Neural cell (in vitro differentiated cells): ENCODE measurements around the gene TCP11. TPM values are rescaled to one million over a fixed set of nuclear protein-coding genes. Genes with fewer than 3 reads are reported as not detected.

Source experiments
- H2AFZ ChIP-seq: fragments of 200-600, 300-800 bp; sonication (generic), shearing (Covaris generic); 2 replicates; pipeline ENCODE4 v1.6.0; 2014; ENCODE audit warnings: low read depth, mild to moderate bottlenecking, antibody characterized with exemption, low read length, moderate library complexity
- H3F3A ChIP-seq: fragments of 200-600 bp; shearing (Covaris generic); 2 replicates; pipeline ENCODE4 v1.6.1; 2016; ENCODE audit warnings: mild to moderate bottlenecking, moderate library complexity, mixed read lengths, antibody characterized with exemption, low read length; ENCODE audit not compliant: insufficient read depth, poor library complexity, severe bottlenecking
- H3K27ac ChIP-seq: fragments of 200-600, 300-800 bp; sonication (generic), shearing (Covaris generic); 2 replicates; pipeline ENCODE4 v1.5.1; 2014; ENCODE audit warnings: mild to moderate bottlenecking, low read length, moderate library complexity
- H3K27me3 ChIP-seq: fragments of 300-800, 200-600 bp; sonication (generic), shearing (Covaris generic); 2 replicates; pipeline ENCODE4 v1.6.0; 2014; ENCODE audit warnings: mild to moderate bottlenecking, low read depth, low read length, moderate library complexity; ENCODE audit not compliant: insufficient read depth
- H3K36me3 ChIP-seq: fragments of 300-800, 200-600 bp; sonication (generic), shearing (Covaris generic); 2 replicates; pipeline ENCODE4 v1.5.1; 2014; ENCODE audit warnings: mild to moderate bottlenecking, antibody characterized with exemption, low read length, moderate library complexity; ENCODE audit not compliant: insufficient read depth
- H3K4me2 ChIP-seq: fragments of 300-800, 200-600 bp; sonication (generic), shearing (Covaris generic); 2 replicates; pipeline ENCODE4 v1.6.0; 2014; ENCODE audit warnings: mild to moderate bottlenecking, low read length
- H3K4me3 ChIP-seq: fragments of 300-800, 200-600 bp; sonication (generic), shearing (Covaris generic); 2 replicates; pipeline ENCODE4 v1.5.1; 2014; ENCODE audit warnings: mild to moderate bottlenecking, low read length, moderate library complexity
- H3K79me2 ChIP-seq: fragments of 200-600 bp; shearing (Covaris generic); replicated peaks from 2 replicates; pipeline ENCODE4 v1.6.0; 2014; ENCODE audit warnings: mild to moderate bottlenecking, low read length, moderate library complexity; ENCODE audit not compliant: insufficient read depth
- H3K9ac ChIP-seq: fragments of 300-800, 200-600 bp; sonication (generic), shearing (Covaris generic); 2 replicates; pipeline ENCODE4 v1.6.1; 2016; ENCODE audit warnings: mild to moderate bottlenecking, low read length, mixed read lengths
- H3K9me2 ChIP-seq: fragments of 200-600 bp; shearing (Covaris generic); 2 replicates; pipeline ENCODE4 v1.6.1; 2016; ENCODE audit warnings: mild to moderate bottlenecking, low read length, mixed read lengths; ENCODE audit not compliant: insufficient read depth
- H3K9me3 ChIP-seq: fragments of 200-600, 300-800 bp; sonication (generic), shearing (Covaris generic); 2 replicates; pipeline ENCODE4 v1.6.1; 2016; ENCODE audit warnings: mild to moderate bottlenecking, mixed run types, low read length, moderate library complexity, mixed read lengths
- H4K20me1 ChIP-seq: fragments of 200-600 bp; shearing (Covaris generic); 2 replicates; pipeline ENCODE4 v1.6.1; 2016; ENCODE audit warnings: mild to moderate bottlenecking, mixed run types; ENCODE audit not compliant: insufficient read depth
- EP300 ChIP-seq: fragments of 450-650 bp; conservative IDR thresholded peaks from 2 replicates; pipeline ENCODE4 v1.6.1; 2014; ENCODE audit warnings: antibody characterized with exemption, mild to moderate bottlenecking, moderate library complexity; ENCODE audit not compliant: poor library complexity, severe bottlenecking
- EZH2 ChIP-seq: fragments of 200-600, 300-800 bp; shearing (Covaris generic), sonication (generic); IDR thresholded peaks from 2 replicates; pipeline ENCODE4 v1.6.1; 2014; ENCODE audit warnings: antibody characterized with exemption, low read length, borderline replicate concordance, mild to moderate bottlenecking; ENCODE audit not compliant: insufficient read depth, poor library complexity, severe bottlenecking
- MXI1 ChIP-seq: fragments of 450-650 bp; conservative IDR thresholded peaks from 2 replicates; pipeline ENCODE4 v1.6.1; 2014; ENCODE audit warnings: antibody characterized with exemption, mild to moderate bottlenecking; ENCODE audit not compliant: poor library complexity, severe bottlenecking
- POLR2AphosphoS5 ChIP-seq: IDR thresholded peaks from 2 replicates; pipeline ENCODE4 v1.6.1; 2012
- RAD21 ChIP-seq: fragments of 450-650 bp; conservative IDR thresholded peaks from 2 replicates; pipeline ENCODE4 v1.6.1; 2014; ENCODE audit warnings: antibody characterized with exemption, mild to moderate bottlenecking, moderate library complexity
- SMC3 ChIP-seq: fragments of 450-650 bp; conservative IDR thresholded peaks from 2 replicates; pipeline ENCODE4 v1.6.1; 2014; ENCODE audit warnings: antibody characterized with exemption, mild to moderate bottlenecking, moderate library complexity; ENCODE audit not compliant: poor library complexity
- TAF1 ChIP-seq: IDR thresholded peaks from 2 replicates; pipeline ENCODE4 v1.6.1; 2012; ENCODE audit warnings: low read depth
- polyA plus RNA-seq: library from polyadenylated mRNA; depleted of rRNA; stranded (reverse); fragments of >200 nt; gene quantifications from 2 replicates; pipeline ENCODE4 v1.2.3, GENCODE V29; 2014
- TF ChIP-seq, protein P1 (sequence below): fragments of 450-650 bp; IDR thresholded peaks from 2 replicates; pipeline ENCODE4 v1.5.1; 2014; ENCODE audit warnings: antibody characterized with exemption, mild to moderate bottlenecking, moderate library complexity; ENCODE audit not compliant: poor library complexity, severe bottlenecking
- TF ChIP-seq, protein P2 (sequence below): IDR thresholded peaks from 2 replicates; pipeline ENCODE4 v1.6.1; 2012; ENCODE audit warnings: borderline replicate concordance

The TCP11 gene
- polyA plus RNA-seq, 1 donor from 2014 or later, result not detected

DNA sequence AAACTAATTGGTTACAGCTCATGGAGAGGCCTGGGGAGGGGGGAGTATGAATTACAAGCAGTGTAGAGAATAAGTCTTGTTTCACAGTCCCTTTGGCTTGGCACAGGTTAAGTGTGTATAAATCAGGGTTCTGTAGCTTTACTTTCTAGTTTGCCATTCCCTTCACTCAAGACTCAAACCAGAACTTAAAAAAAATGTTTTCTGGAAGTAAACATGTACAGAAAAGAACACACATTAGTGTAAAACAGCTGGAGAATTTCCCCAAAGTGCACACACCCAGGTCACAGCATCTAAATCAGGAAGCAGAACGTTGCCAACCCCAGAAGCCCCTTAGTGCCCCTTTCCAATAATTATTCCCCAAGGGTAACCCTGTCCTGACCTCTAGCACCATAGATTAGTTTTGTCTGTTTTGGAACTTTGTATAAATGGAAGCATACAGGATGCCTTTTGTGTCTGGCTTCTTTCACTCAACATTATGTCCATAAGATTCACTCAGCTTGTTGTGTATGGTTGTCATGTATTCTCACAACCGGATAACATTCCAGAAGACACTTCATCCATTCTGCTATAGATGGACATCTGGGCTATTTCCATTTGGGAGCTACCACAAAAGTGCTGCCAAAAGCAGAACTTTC is 38.9 kb upstream of the TCP11 start:
- Histone ChIP-seq H3K9me2 (no peaks in the 10 kb centered on the region), H3K27ac (no peak overlapping the region)

DNA sequence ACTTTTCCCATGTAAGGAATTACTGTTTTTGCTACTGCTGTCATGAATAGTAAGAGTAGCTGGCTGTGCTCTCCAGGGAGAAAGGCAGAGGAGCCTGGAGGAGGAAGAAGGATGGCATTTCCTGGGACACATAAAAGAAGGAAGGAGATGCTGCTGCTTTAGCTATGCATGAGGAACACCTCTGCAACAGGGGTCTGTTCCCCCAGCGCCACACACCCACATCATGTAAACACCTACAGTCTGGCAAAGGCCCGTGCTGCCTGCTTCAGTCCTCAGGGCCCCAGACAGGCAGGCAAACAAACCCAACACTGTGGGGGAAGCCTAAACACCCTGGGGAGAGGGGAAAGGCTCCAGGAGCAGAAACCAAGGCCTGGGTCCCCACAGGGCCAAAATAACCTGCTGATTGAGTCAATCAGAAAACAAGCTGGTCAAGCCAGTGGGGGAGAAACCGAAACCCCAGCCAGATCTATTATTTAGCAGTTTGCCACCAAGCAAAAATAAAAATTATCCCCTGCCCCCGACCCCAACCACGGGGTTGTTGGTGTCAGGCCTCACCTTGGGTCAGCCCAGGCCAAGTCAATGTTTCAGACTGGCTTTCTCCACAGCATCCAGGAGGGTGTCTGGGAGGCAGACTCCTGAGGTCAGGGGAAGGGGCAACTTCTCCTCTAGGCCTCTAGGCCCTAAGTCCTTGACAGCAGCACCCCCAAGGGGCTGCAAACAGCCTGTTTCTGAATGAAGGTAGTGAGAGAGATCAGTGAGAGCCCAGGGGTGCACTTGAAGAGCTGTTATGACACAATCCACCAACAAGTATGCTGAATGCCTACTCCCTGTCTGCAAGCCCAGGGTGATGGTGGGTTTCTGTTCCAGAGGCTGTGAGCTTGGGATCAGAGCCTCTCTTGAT is 38.0 kb upstream of the TCP11 start:
- TF ChIP-seq, protein P1, sequence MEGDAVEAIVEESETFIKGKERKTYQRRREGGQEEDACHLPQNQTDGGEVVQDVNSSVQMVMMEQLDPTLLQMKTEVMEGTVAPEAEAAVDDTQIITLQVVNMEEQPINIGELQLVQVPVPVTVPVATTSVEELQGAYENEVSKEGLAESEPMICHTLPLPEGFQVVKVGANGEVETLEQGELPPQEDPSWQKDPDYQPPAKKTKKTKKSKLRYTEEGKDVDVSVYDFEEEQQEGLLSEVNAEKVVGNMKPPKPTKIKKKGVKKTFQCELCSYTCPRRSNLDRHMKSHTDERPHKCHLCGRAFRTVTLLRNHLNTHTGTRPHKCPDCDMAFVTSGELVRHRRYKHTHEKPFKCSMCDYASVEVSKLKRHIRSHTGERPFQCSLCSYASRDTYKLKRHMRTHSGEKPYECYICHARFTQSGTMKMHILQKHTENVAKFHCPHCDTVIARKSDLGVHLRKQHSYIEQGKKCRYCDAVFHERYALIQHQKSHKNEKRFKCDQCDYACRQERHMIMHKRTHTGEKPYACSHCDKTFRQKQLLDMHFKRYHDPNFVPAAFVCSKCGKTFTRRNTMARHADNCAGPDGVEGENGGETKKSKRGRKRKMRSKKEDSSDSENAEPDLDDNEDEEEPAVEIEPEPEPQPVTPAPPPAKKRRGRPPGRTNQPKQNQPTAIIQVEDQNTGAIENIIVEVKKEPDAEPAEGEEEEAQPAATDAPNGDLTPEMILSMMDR, result no peak
- TF ChIP-seq RAD21 (no peak), MXI1 (no peak), POLR2AphosphoS5 (no peak)
- Histone ChIP-seq H3K27me3 (no peaks in the 10 kb centered on the region), H3K9ac (no peak overlapping the region), H2AFZ (no peak overlapping the region), H3K9me3 (no peaks in the 10 kb centered on the region), H3K36me3 (no peaks in the 10 kb centered on the region), H3K79me2 (no peaks in the 10 kb centered on the region), H4K20me1 (no peaks in the 10 kb centered on the region), H3K9me2 (no peaks in the 10 kb centered on the region), H3K27ac (peak overlapping the region; percentile 27), H3K4me3 (peak overlapping the region; percentile 6), H3F3A (no peaks in the 10 kb centered on the region), H3K4me2 (no peak overlapping the region)

More for the DNA sequence above, 38.9 kb upstream of the TCP11 start:
- H2AFZ ChIP-seq, result no peak overlapping the region
- no peaks in the 10 kb centered on the region for H3K27me3 ChIP-seq
- no peaks in the 10 kb centered on the region for H4K20me1 ChIP-seq
- no peak overlapping the region for H3K4me2 ChIP-seq
- no peak overlapping the region for H3K9ac ChIP-seq
- no peaks in the 10 kb centered on the region for H3F3A ChIP-seq
- H3K9me3 ChIP-seq, result no peaks in the 10 kb centered on the region
- H3K36me3 ChIP-seq, result no peaks in the 10 kb centered on the region
- TF ChIP-seq, protein P2, sequence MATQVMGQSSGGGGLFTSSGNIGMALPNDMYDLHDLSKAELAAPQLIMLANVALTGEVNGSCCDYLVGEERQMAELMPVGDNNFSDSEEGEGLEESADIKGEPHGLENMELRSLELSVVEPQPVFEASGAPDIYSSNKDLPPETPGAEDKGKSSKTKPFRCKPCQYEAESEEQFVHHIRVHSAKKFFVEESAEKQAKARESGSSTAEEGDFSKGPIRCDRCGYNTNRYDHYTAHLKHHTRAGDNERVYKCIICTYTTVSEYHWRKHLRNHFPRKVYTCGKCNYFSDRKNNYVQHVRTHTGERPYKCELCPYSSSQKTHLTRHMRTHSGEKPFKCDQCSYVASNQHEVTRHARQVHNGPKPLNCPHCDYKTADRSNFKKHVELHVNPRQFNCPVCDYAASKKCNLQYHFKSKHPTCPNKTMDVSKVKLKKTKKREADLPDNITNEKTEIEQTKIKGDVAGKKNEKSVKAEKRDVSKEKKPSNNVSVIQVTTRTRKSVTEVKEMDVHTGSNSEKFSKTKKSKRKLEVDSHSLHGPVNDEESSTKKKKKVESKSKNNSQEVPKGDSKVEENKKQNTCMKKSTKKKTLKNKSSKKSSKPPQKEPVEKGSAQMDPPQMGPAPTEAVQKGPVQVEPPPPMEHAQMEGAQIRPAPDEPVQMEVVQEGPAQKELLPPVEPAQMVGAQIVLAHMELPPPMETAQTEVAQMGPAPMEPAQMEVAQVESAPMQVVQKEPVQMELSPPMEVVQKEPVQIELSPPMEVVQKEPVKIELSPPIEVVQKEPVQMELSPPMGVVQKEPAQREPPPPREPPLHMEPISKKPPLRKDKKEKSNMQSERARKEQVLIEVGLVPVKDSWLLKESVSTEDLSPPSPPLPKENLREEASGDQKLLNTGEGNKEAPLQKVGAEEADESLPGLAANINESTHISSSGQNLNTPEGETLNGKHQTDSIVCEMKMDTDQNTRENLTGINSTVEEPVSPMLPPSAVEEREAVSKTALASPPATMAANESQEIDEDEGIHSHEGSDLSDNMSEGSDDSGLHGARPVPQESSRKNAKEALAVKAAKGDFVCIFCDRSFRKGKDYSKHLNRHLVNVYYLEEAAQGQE, result no peak
- no peak for TF ChIP-seq RAD21
- TF ChIP-seq, protein P1, result no peak
- no peak for TF ChIP-seq SMC3
- no peak for TF ChIP-seq EP300
- no peak for TF ChIP-seq MXI1
- TF ChIP-seq EZH2, result no peak
- TF ChIP-seq TAF1, result no peak
- H3K79me2 ChIP-seq, result no peaks in the 10 kb centered on the region
- H3K4me3 ChIP-seq, result no peak overlapping the region
